GM12878 (cell line): Measurements from ENCODE around the gene ASB2. TPM values are rescaled to one million over a fixed set of nuclear protein-coding genes. Genes with fewer than 3 reads are reported as not detected.
A peak's percentile ranks its signal among the peaks of the same experiment; 100 is the strongest.

ENCODE experiments used
- BCL11A ChIP-seq: IDR thresholded peaks from 2 replicates; pipeline ENCODE4 v1.6.1; 2011; ENCODE audit warnings: low read depth, low read length
- CREM ChIP-seq: IDR thresholded peaks from 2 replicates; pipeline ENCODE4 v1.6.1; 2014; ENCODE audit warnings: antibody characterized with exemption, low read depth
- CTCF ChIP-seq, 3 experiments: IDR thresholded peaks in 2 of 3; conservative IDR thresholded peaks in 1 of 3; 2 replicates each; pipeline ENCODE4 v1.5.1; 2011; ENCODE audit warnings: low read depth in 3 of 3, low read length in 3 of 3, mild to moderate bottlenecking in 3 of 3, control low read depth in 2 of 3, moderate library complexity in 2 of 3, inconsistent platforms in 1 of 3, mixed read lengths in 1 of 3; ENCODE audit not compliant: control insufficient read depth in 2 of 3, insufficient read depth in 1 of 3; ENCODE audit errors: extremely low read depth in 1 of 3
- POLR2AphosphoS5 ChIP-seq: IDR thresholded peaks from 2 replicates; pipeline ENCODE4 v1.6.1; 2011; ENCODE audit warnings: mild to moderate bottlenecking, low read length, inconsistent platforms
- RCOR1 ChIP-seq: conservative IDR thresholded peaks from 2 replicates; pipeline ENCODE4 v1.6.1; 2012; ENCODE audit warnings: low read depth, low read length, improper control_type of control experiment
- TBL1XR1 ChIP-seq: IDR thresholded peaks from 2 replicates; pipeline ENCODE4 v1.6.1; 2012; ENCODE audit warnings: low read depth, low read length, improper control_type of control experiment
- ZNF687 ChIP-seq: fragments of 450-650 bp; IDR thresholded peaks from 2 replicates; pipeline ENCODE4 v1.6.1; 2017; ENCODE audit warnings: mild to moderate bottlenecking, moderate library complexity
- polyA plus RNA-seq, 11 experiments: library from polyadenylated mRNA; depleted of rRNA in 4 of 11; unstranded in 6 of 11; stranded (reverse) in 5 of 11; fragments of >200 nt; fragmentation: Nextera tagmentation in 4 of 11; fragmentation: Illumina TruSeq in 1 of 11; extraction: Ambion mirVana in 4 of 11; extraction: Trizol in 1 of 11; gene quantifications; 1 replicate in 1 of 11; 2 replicates in 10 of 11; pipeline versions ENCODE4 v1.2.1 to v1.2.3, GENCODE V29; 2011 to 2016; ENCODE audit warnings: inconsistent platforms in 2 of 11, missing spikeins in 2 of 11, low read depth in 1 of 11
- total RNA-seq, 4 experiments: library from RNA; depleted of rRNA in 3 of 4; stranded (reverse); fragments of >200 nt in 3 of 4; fragmentation: Illumina TruSeq in 1 of 4; extraction: Trizol in 1 of 4; gene quantifications; 2 replicates each; pipeline versions ENCODE4 v1.2.1 to v1.2.3, GENCODE V29; 2013 to 2021

The ASB2 gene
- total and polyA plus RNA-seq, 10 of the 15 experiments (the other 5 are each of a cell fraction or from before 2014, with no cell fraction given): 3.0 to 54.8 (median 33.5) TPM

GRCh38 chr14:93962701-93963601 lies 13.4 kb downstream of the ASB2 start (continued):
- TF ChIP-seq CTCF (IDR thresholded peaks at IDR 0.05 in 2 of 3, conservative IDR thresholded peaks at IDR 0.05 in 1 of 3; ENCODE audit: control insufficient read depth in 2 of 3, extremely low read depth in 1 of 3, insufficient read depth in 1 of 3, low read depth in 3 of 3, low read length in 3 of 3) (no peak), BCL11A (peak; percentile 81), ZNF687 (peak; percentile 92), POLR2AphosphoS5 (peak; percentile 65), RCOR1 (0 out of 2 replicates have a peak, but pooled peaks have one; percentile 54), TBL1XR1 (peak; percentile 79), CREM (peak; percentile 81)
